Natural killer cell (primary cell): ENCODE results near the gene KDM2B. TPM values are rescaled to one million over a fixed set of nuclear protein-coding genes. Genes with fewer than 3 reads are reported as not detected.
A peak's percentile ranks its signal among the peaks of the same experiment; 100 is the strongest.

Experiments used
- ATAC-seq, 3 donors: fragments of 150-1000 bp in 2 of 3; fragments of 200-7000 bp in 1 of 3; cut with Tn5 transposase; 1 replicate in 1 of 3; 2 replicates in 2 of 3; pipeline ENCODE4 v1.10.0; 2021; ENCODE audit warnings: mild to moderate bottlenecking in 2 of 3, moderate library complexity in 2 of 3
- DNase-seq, 2 donors: peaks; one replicate each; pipeline versions ENCODE4 v3.0.0 to v3.0.0-alpha.2; 2013 to 2021; ENCODE audit warnings: mixed read lengths in 1 of 2
- H3K27ac ChIP-seq: one replicate; pipeline ENCODE4 v1.5.1; 2013; ENCODE audit warnings: mild to moderate bottlenecking, low read length
- H3K27me3 ChIP-seq: one replicate; pipeline ENCODE4 v1.6.1; 2013; ENCODE audit warnings: low read length; ENCODE audit not compliant: control insufficient read depth, insufficient read depth
- H3K36me3 ChIP-seq: one replicate; pipeline ENCODE4 v1.6.1; 2013; ENCODE audit warnings: low read length; ENCODE audit not compliant: control insufficient read depth, insufficient read depth
- H3K4me1 ChIP-seq: one replicate; pipeline ENCODE4 v1.6.1; 2013; ENCODE audit warnings: low read length; ENCODE audit not compliant: control insufficient read depth, insufficient read depth
- H3K4me3 ChIP-seq: one replicate; pipeline ENCODE4 v1.5.1; 2013; ENCODE audit warnings: low read length
- H3K9me3 ChIP-seq: one replicate; pipeline ENCODE4 v1.6.1; 2013; ENCODE audit warnings: low read length; ENCODE audit not compliant: control insufficient read depth, insufficient read depth
- H3K27ac Mint-ChIP-seq, 2 donors: one replicate each; pipeline ENCODE4 v1.8.0; 2022; ENCODE audit warnings: mild to moderate bottlenecking in 2 of 2, mixed read lengths in 2 of 2, moderate library complexity in 1 of 2
- H3K27me3 Mint-ChIP-seq, 2 donors: one replicate each; pipeline ENCODE4 v1.8.0; 2022; ENCODE audit warnings: low read depth in 2 of 2, mixed read lengths in 2 of 2
- H3K36me3 Mint-ChIP-seq: one replicate; pipeline ENCODE4 v1.8.0; 2022; ENCODE audit warnings: mixed read lengths
- H3K4me1 Mint-ChIP-seq, 2 donors: one replicate each; pipeline ENCODE4 v1.8.0; 2022; ENCODE audit warnings: mixed read lengths in 2 of 2
- H3K4me3 Mint-ChIP-seq: one replicate; pipeline ENCODE4 v1.8.0; 2022; ENCODE audit warnings: mild to moderate bottlenecking, moderate library complexity, mixed read lengths
- H3K9me3 Mint-ChIP-seq, 2 donors: one replicate each; pipeline ENCODE4 v1.8.0; 2022; ENCODE audit warnings: mixed read lengths in 2 of 2
- CTCF ChIP-seq: fragments of 200-600 bp; IDR thresholded peaks from one replicate; pipeline ENCODE4 v1.8.0; 2022; ENCODE audit warnings: antibody characterized with exemption
- WGBS: methylation state at CpG from one replicate; pipeline ENCODE4 v1.1.7; 2013; ENCODE audit warnings: missing lambda C conversion rate; ENCODE audit not compliant: insufficient coverage; 5-methylcytosine and 5-hydroxymethylcytosine counted together
- intact Hi-C: fragments of 100-400 bp; cut with micrococcal nuclease; formaldehyde crosslinking; loops from one replicate; pipeline ENCODE4 v1.14.2; 2022
- total RNA-seq, 4 donors: library from RNA; stranded (reverse); fragments of 120-200 nt in 1 of 4; gene quantifications; one replicate each; pipeline versions ENCODE4 v1.2.3 to v1.2.4, GENCODE V29; 2013 to 2022

KDM2B gene
- total RNA-seq, 3 donors from 2014 or later (not counting 1 experiment from before 2014, with no cell fraction given): 97.3 to 106 (median 98.1) TPM

- Histone ChIP-seq H3K36me3 (peaks cover 87% of the 10 kb centered on the region), H3K4me3 (no peak overlapping the region), H3K27ac (no peak overlapping the region), H3K9me3 (no peaks in the 10 kb centered on the region), H3K4me1 (peaks cover 5% of the 10 kb centered on the region), H3K27me3 (no peaks in the 10 kb centered on the region)
- ATAC-seq: no peak
- Mint-ChIP-seq H3K4me1 (peaks cover 2 to 3% of the 10 kb centered on the region in 2 donors), H3K36me3 (peaks cover 6% of the 10 kb centered on the region), H3K27me3 (no peaks in the 10 kb centered on the region), H3K27ac (peak overlapping the region; percentile 20 to 38), H3K9me3 (no peaks in the 10 kb centered on the region), H3K4me3 (no peak overlapping the region)
- no peak for TF ChIP-seq CTCF
- WGBS: 97% methylated on average over 13 of the region's 13 CpGs
- no peak for DNase-seq
- intact Hi-C loops: no loop called here
Measured at GRCh38 chr12:121423682-121424623, 156.9 kb downstream of the KDM2B start.

GRCh38 chr12:121423253-121423652 lies 157.6 kb downstream of the KDM2B start:
- intact Hi-C loops: no loop called here
- ATAC-seq (no peak), DNase-seq (no peak)
- H3K27me3 Mint-ChIP-seq: no peaks in the 10 kb centered on the region
- H3K4me3 Mint-ChIP-seq: no peak overlapping the region
- no peaks in the 10 kb centered on the region for H3K9me3 ChIP-seq
- H3K4me3 ChIP-seq: no peak overlapping the region
- H3K27ac ChIP-seq: no peak overlapping the region
- WGBS: 93% methylated on average over 14 of the region's 14 CpGs
- H3K27me3 ChIP-seq: no peaks in the 10 kb centered on the region
- peaks cover 6% of the 10 kb centered on the region for H3K36me3 Mint-ChIP-seq
- no peaks in the 10 kb centered on the region for H3K4me1 Mint-ChIP-seq
- no peaks in the 10 kb centered on the region for H3K9me3 Mint-ChIP-seq
- H3K36me3 ChIP-seq: peaks cover 87% of the 10 kb centered on the region
- no peak overlapping the region for H3K27ac Mint-ChIP-seq
- peaks cover 5% of the 10 kb centered on the region for H3K4me1 ChIP-seq
- no peak for TF ChIP-seq CTCF

GRCh38 chr12:121420109-121420508 lies 160.7 kb downstream of the KDM2B start:
- peaks cover 91% of the 10 kb centered on the region for H3K36me3 ChIP-seq
- H3K27ac ChIP-seq: no peak overlapping the region
- Mint-ChIP-seq H3K36me3 (peaks cover 15% of the 10 kb centered on the region), H3K9me3 (no peaks in the 10 kb centered on the region), H3K4me1 (peaks cover 4 to 7% of the 10 kb centered on the region in 2 donors), H3K27me3 (no peaks in the 10 kb centered on the region), H3K27ac (peak overlapping the region; percentile 7 to 25), H3K4me3 (no peak overlapping the region)
- H3K27me3 ChIP-seq: no peaks in the 10 kb centered on the region
- intact Hi-C loops: no loop called here
- peaks cover 2% of the 10 kb centered on the region for H3K4me1 ChIP-seq
- ATAC-seq (no peak), DNase-seq (no peak)
- TF ChIP-seq CTCF: no peak
- WGBS: 96% methylated on average over 6 of the region's 6 CpGs
- H3K4me3 ChIP-seq: no peak overlapping the region
- H3K9me3 ChIP-seq: no peaks in the 10 kb centered on the region
